ENCODE results near the gene MEX3D.

- TF ChIP-seq POU6F1 (CRISPR knock-in tag; IDR thresholded peaks at IDR 0.05; ENCODE audit: borderline replicate concordance, low read depth) (no peak), CREB5 (CRISPR knock-in tag; IDR thresholded peaks at IDR 0.05; ENCODE audit: low read depth) (no peak), PATZ1 (CRISPR knock-in tag; IDR thresholded peaks at IDR 0.05; ENCODE audit: borderline replicate concordance) (no peak), BACH2 (CRISPR knock-in tag; IDR thresholded peaks at IDR 0.05; ENCODE audit: borderline replicate concordance) (no peak), ISL1 (CRISPR knock-in tag; IDR thresholded peaks at IDR 0.05) (no peak), PPARA (CRISPR knock-in tag; IDR thresholded peaks at IDR 0.05; ENCODE audit: borderline replicate concordance) (no peak), TSHZ2 (CRISPR knock-in tag; IDR thresholded peaks at IDR 0.05) (no peak), GLIS3 (CRISPR knock-in tag; IDR thresholded peaks at IDR 0.05) (no peak), RARB (CRISPR knock-in tag; IDR thresholded peaks at IDR 0.05) (no peak)
Observed at GRCh38 chr19:1510807-1511206, 57.3 kb downstream of the MEX3D start.
